ENCODE results near the gene LST1. TPM values are rescaled to one million over a fixed set of nuclear protein-coding genes. Genes with fewer than 3 reads are reported as not detected.

LST1 gene
- total and polyA plus RNA-seq, 4 donors: 9.6 to 164 (median 87.4) TPM

GRCh38 chr6:31544676-31545075 lies 41.4 kb upstream of the LST1 start:
- Histone ChIP-seq H3K4me1 (ENCODE audit: control insufficient read depth in 5 of 5, insufficient read depth in 5 of 5, low read length in 5 of 5) (peaks cover 6 to 37% (median 11%) of the 10 kb centered on the region in 5 donors), H3K27ac (ENCODE audit: low read depth in 1 of 2, low read length in 1 of 2) (no peak overlapping the region), H3K36me3 (ENCODE audit: control insufficient read depth in 4 of 4, insufficient read depth in 4 of 4, low read length in 4 of 4) (peaks cover under 1 to 17% (median 9%) of the 10 kb centered on the region in 4 donors), H3K9ac (ENCODE audit: insufficient read depth in 1 of 2, low read length in 2 of 2) (no peak overlapping the region), H3K9me3 (ENCODE audit: control insufficient read depth in 4 of 4, insufficient read depth in 3 of 4, low read length in 3 of 4) (no peaks in the 10 kb centered on the region), H3K27me3 (ENCODE audit: control insufficient read depth in 3 of 3, insufficient read depth in 3 of 3, low read length in 2 of 3) (no peaks in the 10 kb centered on the region), H3K4me3 (no peak overlapping the region)
- DNase-seq (no peak), ATAC-seq (ENCODE audit: insufficient read depth, low FRiP score) (no peak)
- TF ChIP-seq CTCF (IDR thresholded peaks at IDR 0.05; ENCODE audit: control extremely low read depth, extremely low read depth): no peak
- WGBS, 2 donors: 80 to 94% methylated on average over 2 of the region's 2 CpGs

- WGBS, 2 donors: 81 to 89% methylated on average over 7 of the region's 7 CpGs
- no peaks in the 10 kb centered on the region for H3K9me3 ChIP-seq (ENCODE audit: control insufficient read depth in 4 of 4, insufficient read depth in 3 of 4, low read length in 3 of 4)
- H3K4me1 ChIP-seq (ENCODE audit: control insufficient read depth in 5 of 5, insufficient read depth in 5 of 5, low read length in 5 of 5): peaks cover under 1 to 31% (median 6%) of the 10 kb centered on the region in 5 donors
- no peak overlapping the region for H3K4me3 ChIP-seq
- no peak overlapping the region for H3K27ac ChIP-seq (ENCODE audit: low read depth in 1 of 2, low read length in 1 of 2)
- TF ChIP-seq CTCF (IDR thresholded peaks at IDR 0.05; ENCODE audit: control extremely low read depth, extremely low read depth): no peak
- no peak for DNase-seq
- ATAC-seq (ENCODE audit: insufficient read depth, low FRiP score): no peak
- no peak overlapping the region for H3K9ac ChIP-seq (ENCODE audit: insufficient read depth in 1 of 2, low read length in 2 of 2)
- H3K27me3 ChIP-seq (ENCODE audit: control insufficient read depth in 3 of 3, insufficient read depth in 3 of 3, low read length in 2 of 3): no peaks in the 10 kb centered on the region
- H3K36me3 ChIP-seq (ENCODE audit: control insufficient read depth in 4 of 4, insufficient read depth in 4 of 4, low read length in 4 of 4): peaks cover 0 to 14% (median 3%) of the 10 kb centered on the region in 4 donors
Measured at GRCh38 chr6:31545291-31545690, 40.8 kb upstream of the LST1 start.

- H3K4me1 ChIP-seq (ENCODE audit: control insufficient read depth in 5 of 5, insufficient read depth in 5 of 5, low read length in 5 of 5): peaks cover 0 to 28% (median 4%) of the 10 kb centered on the region in 5 donors
- H3K27me3 ChIP-seq (ENCODE audit: control insufficient read depth in 3 of 3, insufficient read depth in 3 of 3, low read length in 2 of 3): no peaks in the 10 kb centered on the region
- ATAC-seq (ENCODE audit: insufficient read depth, low FRiP score) (peak; percentile 68), DNase-seq (peak; percentile 89 to 90 (median 89))
- H3K9me3 ChIP-seq (ENCODE audit: control insufficient read depth in 4 of 4, insufficient read depth in 3 of 4, low read length in 3 of 4): no peaks in the 10 kb centered on the region
- peak within 1 kb of the TSS; percentile 84 to 87 for H3K27ac ChIP-seq (ENCODE audit: low read depth in 1 of 2, low read length in 1 of 2)
- H3K36me3 ChIP-seq (ENCODE audit: control insufficient read depth in 4 of 4, insufficient read depth in 4 of 4, low read length in 4 of 4): peaks cover 0 to 10% (median 5%) of the 10 kb centered on the region in 4 donors
- peak; percentile 99 for TF ChIP-seq CTCF (IDR thresholded peaks at IDR 0.05; ENCODE audit: control extremely low read depth, extremely low read depth)
- H3K9ac ChIP-seq (ENCODE audit: insufficient read depth in 1 of 2, low read length in 2 of 2): no peak within 1 kb of the TSS
- 11% methylated on average over 11 of the region's 11 CpGs for WGBS, 2 donors
- peak within 1 kb of the TSS; percentile 38 for H3K4me3 ChIP-seq
Measured at GRCh38 chr6:31546339-31546957, 39.6 kb upstream of the LST1 start, which contains the start of gene ATP6V1G2. ATP6V1G2 (minus strand) TSS chr6:31546608; CDS start chr6:31546559, 49 bp downstream.
